CD14-positive monocyte (primary cell): ENCODE results near the gene EEA1. TPM values are rescaled to one million over a fixed set of nuclear protein-coding genes. Genes with fewer than 3 reads are reported as not detected.

Experiments
- DNase-seq, 3 donors: peaks; one replicate each; pipeline ENCODE4 v3.0.0-alpha.2; 2011 to 2022
- H2AFZ ChIP-seq: 2 replicates; pipeline ENCODE4 v1.6.0; 2012; ENCODE audit warnings: mild to moderate bottlenecking, low read depth, low read length, inconsistent platforms; ENCODE audit not compliant: insufficient read depth, poor library complexity, severe bottlenecking
- H3K27ac ChIP-seq, 2 donors: 1 replicate in 1 of 2; 2 replicates in 1 of 2; pipeline ENCODE4 v1.5.1; 2012 to 2013; ENCODE audit warnings: low read length in 2 of 2, control low read depth in 1 of 2, inconsistent platforms in 1 of 2, low read depth in 1 of 2, mild to moderate bottlenecking in 1 of 2
- H3K27me3 ChIP-seq, 2 donors: one replicate each; pipeline versions ENCODE4 v1.6.0 to v1.6.1; 2011 to 2013; ENCODE audit warnings: low read length in 2 of 2; ENCODE audit not compliant: control insufficient read depth in 2 of 2, insufficient read depth in 2 of 2
- H3K36me3 ChIP-seq, 2 donors: replicated peaks in 1 of 2; 1 replicate in 1 of 2; 2 replicates in 1 of 2; pipeline versions ENCODE4 v1.5.1 to v1.6.1; 2012 to 2013; ENCODE audit warnings: low read length in 2 of 2, control low read depth in 1 of 2, inconsistent platforms in 1 of 2, mild to moderate bottlenecking in 1 of 2; ENCODE audit not compliant: insufficient read depth in 2 of 2, control insufficient read depth in 1 of 2
- H3K4me1 ChIP-seq, 2 donors: 1 replicate in 1 of 2; 2 replicates in 1 of 2; pipeline versions ENCODE4 v1.5.1 to v1.6.1; 2012 to 2013; ENCODE audit warnings: low read length in 2 of 2, control low read depth in 1 of 2, inconsistent platforms in 1 of 2, mild to moderate bottlenecking in 1 of 2, moderate library complexity in 1 of 2; ENCODE audit not compliant: insufficient read depth in 2 of 2, control insufficient read depth in 1 of 2
- H3K4me2 ChIP-seq: replicated peaks from 2 replicates; pipeline ENCODE3; 2012; ENCODE audit warnings: low read length, moderate library complexity, mild to moderate bottlenecking; ENCODE audit not compliant: poor library complexity, severe bottlenecking; ENCODE audit errors: extremely low read depth
- H3K4me3 ChIP-seq, 3 experiments: fragments of 200-600 bp in 1 of 3; sonication (generic) in 1 of 3; replicated peaks in 1 of 3; 1 replicate in 2 of 3; 2 replicates in 1 of 3; pipeline ENCODE4 v1.5.1; 2011 to 2013; ENCODE audit warnings: low read length in 3 of 3, mild to moderate bottlenecking in 3 of 3, control low read depth in 2 of 3, low read depth in 2 of 3, inconsistent platforms in 1 of 3, moderate library complexity in 1 of 3
- H3K79me2 ChIP-seq: 2 replicates; pipeline ENCODE4 v1.6.0; 2012; ENCODE audit warnings: mild to moderate bottlenecking, control low read depth, inconsistent platforms, low read length, moderate library complexity; ENCODE audit not compliant: insufficient read depth
- H3K9ac ChIP-seq: 2 replicates; pipeline ENCODE4 v1.6.0; 2017; ENCODE audit warnings: low read length, mild to moderate bottlenecking; ENCODE audit not compliant: insufficient read depth, poor library complexity, severe bottlenecking
- H3K9me3 ChIP-seq, 2 donors: replicated peaks in 1 of 2; 1 replicate in 1 of 2; 2 replicates in 1 of 2; pipeline versions ENCODE4 v1.5.1 to v1.6.1; 2012 to 2013; ENCODE audit warnings: low read length in 2 of 2, control low read depth in 1 of 2; ENCODE audit not compliant: control insufficient read depth in 1 of 2, insufficient read depth in 1 of 2
- H4K20me1 ChIP-seq: 2 replicates; pipeline ENCODE4 v1.6.0; 2012; ENCODE audit warnings: mild to moderate bottlenecking, low read length, control low read depth, moderate library complexity; ENCODE audit not compliant: insufficient read depth
- H3K27ac Mint-ChIP-seq, 7 donors: one replicate each; pipeline ENCODE4 v1.8.0; 2020; ENCODE audit warnings: mild to moderate bottlenecking in 7 of 7, mixed read lengths in 7 of 7, moderate library complexity in 6 of 7, inconsistent platforms in 2 of 7
- H3K27me3 Mint-ChIP-seq, 3 donors: one replicate each; pipeline ENCODE4 v1.8.0; 2021 to 2022; ENCODE audit warnings: low read depth in 3 of 3, mild to moderate bottlenecking in 3 of 3, mixed read lengths in 3 of 3, moderate library complexity in 3 of 3, inconsistent platforms in 1 of 3
- H3K36me3 Mint-ChIP-seq, 2 donors: one replicate each; pipeline ENCODE4 v1.8.0; 2020; ENCODE audit warnings: mixed read lengths in 2 of 2, inconsistent platforms in 1 of 2, mild to moderate bottlenecking in 1 of 2
- H3K4me1 Mint-ChIP-seq: one replicate; pipeline ENCODE4 v1.8.0; 2020; ENCODE audit warnings: mild to moderate bottlenecking, mixed read lengths
- H3K4me3 Mint-ChIP-seq, 2 donors: one replicate each; pipeline ENCODE4 v1.8.0; 2020; ENCODE audit warnings: mild to moderate bottlenecking in 2 of 2, mixed read lengths in 2 of 2, moderate library complexity in 1 of 2
- H3K9me3 Mint-ChIP-seq, 7 donors: one replicate each; pipeline ENCODE4 v1.8.0; 2020 to 2022; ENCODE audit warnings: mixed read lengths in 7 of 7, mild to moderate bottlenecking in 6 of 7, moderate library complexity in 6 of 7, inconsistent platforms in 2 of 7
- WGBS: methylation state at CpG from one replicate; pipeline ENCODE4 v1.1.5; 2013; ENCODE audit warnings: missing lambda C conversion rate; ENCODE audit not compliant: insufficient coverage; 5-methylcytosine and 5-hydroxymethylcytosine counted together
- intact Hi-C, 2 donors: fragments of 100-400 bp; cut with micrococcal nuclease; formaldehyde crosslinking; loops; one replicate each; pipeline versions ENCODE4 v1.15.0 to v1.15.1; 2023
- polyA plus RNA-seq, 3 donors: library from polyadenylated mRNA; depleted of rRNA in 1 of 3; unstranded in 2 of 3; stranded (reverse) in 1 of 3; fragments of 300-500 nt in 2 of 3; fragments of >200 nt in 1 of 3; fragmentation: Illumina TruSeq in 2 of 3; gene quantifications; 1 replicate in 2 of 3; 2 replicates in 1 of 3; pipeline ENCODE4 v1.2.3, GENCODE V29; 2012 to 2021
- TF ChIP-seq, protein P1 (sequence below): fragments of 200-600 bp; IDR thresholded peaks from one replicate; pipeline ENCODE4 v1.8.0; 2022; ENCODE audit warnings: antibody characterized with exemption, mild to moderate bottlenecking

Gene EEA1
- polyA plus RNA-seq, 3 donors: 3.0 to 10.7 (median 3.6) TPM

DNA sequence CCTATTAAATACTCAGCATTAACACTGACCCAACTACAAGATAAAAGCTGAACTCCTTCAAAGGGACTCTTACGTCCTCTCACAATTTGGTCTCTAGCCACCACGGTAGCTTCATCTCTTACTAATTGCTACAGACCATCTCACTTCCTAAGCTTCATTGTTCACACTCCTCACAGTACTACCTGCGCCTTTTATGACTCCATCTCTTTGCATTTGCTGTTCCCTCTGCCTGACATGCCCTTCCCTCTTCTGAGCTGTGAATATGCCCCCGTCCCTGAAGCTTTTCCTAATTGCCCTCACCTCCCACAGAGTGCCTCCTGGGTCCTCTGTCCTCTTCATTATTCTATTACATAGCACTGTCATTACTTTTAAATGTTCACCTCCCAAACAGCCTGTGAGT lies 2.5 kb downstream of the EEA1 start:
- TF ChIP-seq, protein P1, sequence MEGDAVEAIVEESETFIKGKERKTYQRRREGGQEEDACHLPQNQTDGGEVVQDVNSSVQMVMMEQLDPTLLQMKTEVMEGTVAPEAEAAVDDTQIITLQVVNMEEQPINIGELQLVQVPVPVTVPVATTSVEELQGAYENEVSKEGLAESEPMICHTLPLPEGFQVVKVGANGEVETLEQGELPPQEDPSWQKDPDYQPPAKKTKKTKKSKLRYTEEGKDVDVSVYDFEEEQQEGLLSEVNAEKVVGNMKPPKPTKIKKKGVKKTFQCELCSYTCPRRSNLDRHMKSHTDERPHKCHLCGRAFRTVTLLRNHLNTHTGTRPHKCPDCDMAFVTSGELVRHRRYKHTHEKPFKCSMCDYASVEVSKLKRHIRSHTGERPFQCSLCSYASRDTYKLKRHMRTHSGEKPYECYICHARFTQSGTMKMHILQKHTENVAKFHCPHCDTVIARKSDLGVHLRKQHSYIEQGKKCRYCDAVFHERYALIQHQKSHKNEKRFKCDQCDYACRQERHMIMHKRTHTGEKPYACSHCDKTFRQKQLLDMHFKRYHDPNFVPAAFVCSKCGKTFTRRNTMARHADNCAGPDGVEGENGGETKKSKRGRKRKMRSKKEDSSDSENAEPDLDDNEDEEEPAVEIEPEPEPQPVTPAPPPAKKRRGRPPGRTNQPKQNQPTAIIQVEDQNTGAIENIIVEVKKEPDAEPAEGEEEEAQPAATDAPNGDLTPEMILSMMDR: no peak
- no peaks in the 10 kb centered on the region for H3K36me3 ChIP-seq
- H3K27ac ChIP-seq: peak overlapping the region in 1 of 2 donors; percentile 97
- H3K36me3 Mint-ChIP-seq: peaks cover 10 to 16% of the 10 kb centered on the region in 2 donors
- no peaks in the 10 kb centered on the region for H3K27me3 ChIP-seq
- no peak overlapping the region for H3K9ac ChIP-seq
- peaks cover 26 to 30% of the 10 kb centered on the region in 2 donors for H3K4me1 ChIP-seq
- H3K9me3 ChIP-seq: no peaks in the 10 kb centered on the region
- H3K27ac Mint-ChIP-seq: peak overlapping the region; percentile 47 to 99 (median 92)
- peaks cover 0 to 2% (median 0%) of the 10 kb centered on the region in 7 donors for H3K9me3 Mint-ChIP-seq
- H3K27me3 Mint-ChIP-seq: peaks cover 0 to 3% (median 1%) of the 10 kb centered on the region in 3 donors
- 78% methylated on average over 4 of the region's 4 CpGs for WGBS
- peaks cover 70% of the 10 kb centered on the region for H3K79me2 ChIP-seq
- H3K4me1 Mint-ChIP-seq: peaks cover 36% of the 10 kb centered on the region
- no peak overlapping the region for H2AFZ ChIP-seq
- H3K4me3 Mint-ChIP-seq: no peak overlapping the region
- DNase-seq: no peak
- intact Hi-C loops: loop anchor here (5.0 kb wide), 2 partner anchors 46 to 779 kb away; partner anchors contain the start of gene BTG1 (in 1 of the 2)
- H3K4me3 ChIP-seq: peak overlapping the region in 1 of 3 experiments; percentile 81
- H4K20me1 ChIP-seq: peaks cover 34% of the 10 kb centered on the region
- H3K4me2 ChIP-seq: no peak overlapping the region

DNA sequence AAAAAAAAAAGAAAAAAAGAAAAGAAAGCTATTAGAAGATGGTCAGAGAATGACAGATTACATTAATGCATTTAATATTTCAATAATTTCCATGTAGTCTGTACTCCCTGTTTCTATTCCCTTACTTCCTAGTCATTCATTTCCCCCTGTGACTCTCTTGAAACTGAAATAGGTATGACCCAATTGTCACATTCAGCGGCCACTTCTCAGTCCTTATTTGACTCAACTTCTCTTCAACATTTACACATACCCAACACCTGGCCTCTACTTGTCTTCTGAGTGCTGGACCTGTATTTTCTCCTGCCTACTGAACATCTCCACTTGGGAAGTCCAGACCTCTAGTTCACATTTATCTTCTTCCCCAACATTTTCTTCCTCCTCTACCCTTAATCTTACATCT lies 7.2 kb downstream of the EEA1 start:
- TF ChIP-seq, protein P1: no peak
- H3K27ac Mint-ChIP-seq: peak overlapping the region in 4 of 7 donors; percentile 3 to 77 (median 6)

More for the DNA sequence above, 7.2 kb downstream of the EEA1 start:
- Histone ChIP-seq H3K27ac (no peak overlapping the region), H3K79me2 (peaks cover 53% of the 10 kb centered on the region), H4K20me1 (peaks cover 30% of the 10 kb centered on the region), H2AFZ (no peak overlapping the region), H3K4me3 (no peak overlapping the region), H3K27me3 (no peaks in the 10 kb centered on the region), H3K4me1 (peaks cover 4 to 6% of the 10 kb centered on the region in 2 donors), H3K9me3 (no peaks in the 10 kb centered on the region), H3K9ac (no peak overlapping the region), H3K36me3 (no peaks in the 10 kb centered on the region), H3K4me2 (no peak overlapping the region)
- 14% methylated on average over 1 of the region's 1 CpG for WGBS
- H3K9me3 Mint-ChIP-seq: no peaks in the 10 kb centered on the region
- H3K4me3 Mint-ChIP-seq: no peak overlapping the region
- H3K27me3 Mint-ChIP-seq: peaks cover 0 to 2% (median 1%) of the 10 kb centered on the region in 3 donors
- H3K36me3 Mint-ChIP-seq: peaks cover 10 to 16% of the 10 kb centered on the region in 2 donors
- H3K4me1 Mint-ChIP-seq: peaks cover 16% of the 10 kb centered on the region
- intact Hi-C loops: no loop called here
- DNase-seq: peak in 1 of 3 donors; percentile 14
